ENCODE measurements around the gene PTGS2.
A peak's percentile ranks its signal among the peaks of the same experiment; 100 is the strongest.

Gene PTGS2

GRCh38 chr1:186715887-186716809, 35.9 kb upstream of the PTGS2 start:
- 79% methylated on average over 3 of the region's 5 CpGs for WGBS
- H3K23ac ChIP-seq (ENCODE audit: low read length in 2 of 2): no peak overlapping the region

GRCh38 chr1:186710696-186711095, 30.5 kb upstream of the PTGS2 start:
- Histone ChIP-seq H3K27me3 (ENCODE audit: control insufficient read depth in 1 of 2, insufficient read depth in 1 of 2, low read length in 2 of 2) (no peaks in the 10 kb centered on the region), H3K4me2 (ENCODE audit: low read length, poor library complexity, severe bottlenecking) (no peak overlapping the region), H4K8ac (ENCODE audit: low read length) (no peak overlapping the region), H3K14ac (ENCODE audit: low read length in 2 of 2) (no peak overlapping the region), H3K4me3 (ENCODE audit: insufficient read depth in 1 of 2, low read depth in 1 of 2, low read length in 2 of 2) (no peak overlapping the region), H2BK5ac (ENCODE audit: low read depth, low read length, poor library complexity, severe bottlenecking) (no peak overlapping the region), H2BK15ac (ENCODE audit: low read depth, poor library complexity, severe bottlenecking) (no peak overlapping the region), H2AFZ (ENCODE audit: low read depth, low read length) (no peak overlapping the region), H2BK12ac (ENCODE audit: low read length in 2 of 2) (no peak overlapping the region), H3K9ac (ENCODE audit: low read length) (no peak overlapping the region), H3K9me3 (ENCODE audit: control insufficient read depth, low read length) (no peaks in the 10 kb centered on the region), H3K4ac (ENCODE audit: low read depth in 1 of 2, low read length in 2 of 2) (no peak overlapping the region), H4K91ac (ENCODE audit: low read length) (no peak overlapping the region), H3K79me1 (replicated peaks; ENCODE audit: low read length, poor library complexity, severe bottlenecking) (no peaks in the 10 kb centered on the region), H3K18ac (ENCODE audit: low read depth in 1 of 2, low read length in 2 of 2) (no peak overlapping the region), H2AK5ac (ENCODE audit: low read length, severe bottlenecking) (no peak overlapping the region), H3K36me3 (ENCODE audit: control insufficient read depth in 1 of 2, insufficient read depth in 2 of 2, low read depth in 1 of 2, low read length in 2 of 2) (no peaks in the 10 kb centered on the region), H3K27ac (ENCODE audit: low read length, poor library complexity, severe bottlenecking) (no peak overlapping the region), H3K4me1 (ENCODE audit: control insufficient read depth, insufficient read depth, low read depth, low read length) (no peaks in the 10 kb centered on the region), H2BK120ac (ENCODE audit: low read depth, low read length) (no peak overlapping the region), H3K23ac (ENCODE audit: low read length in 2 of 2) (no peak overlapping the region)
- WGBS: 93% methylated on average over 2 of the region's 2 CpGs
- DNase-seq: no peak

More at GRCh38 chr1:186715887-186716809, 35.9 kb upstream of the PTGS2 start:
- H3K36me3 ChIP-seq (ENCODE audit: control insufficient read depth in 1 of 2, insufficient read depth in 2 of 2, low read depth in 1 of 2, low read length in 2 of 2): no peaks in the 10 kb centered on the region
- H2BK15ac ChIP-seq (ENCODE audit: low read depth, poor library complexity, severe bottlenecking): no peak overlapping the region
- H3K4me3 ChIP-seq (ENCODE audit: insufficient read depth in 1 of 2, low read depth in 1 of 2, low read length in 2 of 2): no peak overlapping the region
- peak; percentile 44 for DNase-seq
- no peaks in the 10 kb centered on the region for H3K9me3 ChIP-seq (ENCODE audit: control insufficient read depth, low read length)
- H4K8ac ChIP-seq (ENCODE audit: low read length): no peak overlapping the region
- H3K4ac ChIP-seq (ENCODE audit: low read depth in 1 of 2, low read length in 2 of 2): no peak overlapping the region
- H2BK120ac ChIP-seq (ENCODE audit: low read depth, low read length): no peak overlapping the region
- no peak overlapping the region for H3K27ac ChIP-seq (ENCODE audit: low read length, poor library complexity, severe bottlenecking)
- no peak overlapping the region for H2AK5ac ChIP-seq (ENCODE audit: low read length, severe bottlenecking)
- H4K91ac ChIP-seq (ENCODE audit: low read length): no peak overlapping the region
- H3K79me1 ChIP-seq (replicated peaks; ENCODE audit: low read length, poor library complexity, severe bottlenecking): no peaks in the 10 kb centered on the region
- no peak overlapping the region for H2BK5ac ChIP-seq (ENCODE audit: low read depth, low read length, poor library complexity, severe bottlenecking)
- no peak overlapping the region for H3K9ac ChIP-seq (ENCODE audit: low read length)
- H3K27me3 ChIP-seq (ENCODE audit: control insufficient read depth in 1 of 2, insufficient read depth in 1 of 2, low read length in 2 of 2): no peaks in the 10 kb centered on the region
- no peak overlapping the region for H2BK12ac ChIP-seq (ENCODE audit: low read length in 2 of 2)
- H3K18ac ChIP-seq (ENCODE audit: low read depth in 1 of 2, low read length in 2 of 2): no peak overlapping the region
- H2AFZ ChIP-seq (ENCODE audit: low read depth, low read length): no peak overlapping the region
- H3K4me2 ChIP-seq (ENCODE audit: low read length, poor library complexity, severe bottlenecking): no peak overlapping the region
- H3K4me1 ChIP-seq (ENCODE audit: control insufficient read depth, insufficient read depth, low read depth, low read length): no peaks in the 10 kb centered on the region
- no peak overlapping the region for H3K14ac ChIP-seq (ENCODE audit: low read length in 2 of 2)

DNA sequence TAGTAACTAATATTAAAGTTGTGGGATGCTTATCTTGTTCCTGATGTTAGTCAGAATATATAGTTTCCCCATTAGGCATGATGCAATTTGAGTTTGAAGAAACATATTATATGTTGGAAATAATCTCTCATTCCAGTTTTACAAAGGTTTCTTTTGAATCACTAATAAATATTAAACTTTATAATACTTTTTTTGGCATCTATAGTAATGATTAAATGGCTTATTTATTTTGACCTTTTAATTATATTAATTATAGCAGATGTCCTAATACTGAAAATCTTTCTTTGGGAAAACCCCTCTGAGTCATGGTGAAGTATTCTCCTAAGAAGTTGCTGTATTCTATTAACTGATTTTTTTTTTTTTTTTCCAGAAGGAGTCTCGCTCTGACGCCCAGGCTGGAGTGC, 28.5 kb upstream of the PTGS2 start:
- Histone ChIP-seq H3K4me1 (ENCODE audit: control insufficient read depth, insufficient read depth, low read depth, low read length) (no peaks in the 10 kb centered on the region), H2BK15ac (ENCODE audit: low read depth, poor library complexity, severe bottlenecking) (no peak overlapping the region), H2BK12ac (ENCODE audit: low read length in 2 of 2) (no peak overlapping the region), H3K4me3 (ENCODE audit: insufficient read depth in 1 of 2, low read depth in 1 of 2, low read length in 2 of 2) (no peak overlapping the region), H3K27ac (ENCODE audit: low read length, poor library complexity, severe bottlenecking) (no peak overlapping the region), H3K9ac (ENCODE audit: low read length) (no peak overlapping the region), H3K79me1 (replicated peaks; ENCODE audit: low read length, poor library complexity, severe bottlenecking) (no peaks in the 10 kb centered on the region), H4K91ac (ENCODE audit: low read length) (no peak overlapping the region), H3K9me3 (ENCODE audit: control insufficient read depth, low read length) (no peaks in the 10 kb centered on the region), H2BK5ac (ENCODE audit: low read depth, low read length, poor library complexity, severe bottlenecking) (no peak overlapping the region), H3K18ac (ENCODE audit: low read depth in 1 of 2, low read length in 2 of 2) (no peak overlapping the region), H2AK5ac (ENCODE audit: low read length, severe bottlenecking) (no peak overlapping the region), H2AFZ (ENCODE audit: low read depth, low read length) (no peak overlapping the region), H3K27me3 (ENCODE audit: control insufficient read depth in 1 of 2, insufficient read depth in 1 of 2, low read length in 2 of 2) (no peaks in the 10 kb centered on the region), H2BK120ac (ENCODE audit: low read depth, low read length) (no peak overlapping the region), H3K23ac (ENCODE audit: low read length in 2 of 2) (no peak overlapping the region), H3K14ac (ENCODE audit: low read length in 2 of 2) (no peak overlapping the region), H3K4me2 (ENCODE audit: low read length, poor library complexity, severe bottlenecking) (no peak overlapping the region), H3K36me3 (ENCODE audit: control insufficient read depth in 1 of 2, insufficient read depth in 2 of 2, low read depth in 1 of 2, low read length in 2 of 2) (no peaks in the 10 kb centered on the region), H4K8ac (ENCODE audit: low read length) (no peak overlapping the region), H3K4ac (ENCODE audit: low read depth in 1 of 2, low read length in 2 of 2) (no peak overlapping the region)
- WGBS: 80% methylated on average over 1 of the region's 2 CpGs
- peak; percentile 51 for DNase-seq

DNA sequence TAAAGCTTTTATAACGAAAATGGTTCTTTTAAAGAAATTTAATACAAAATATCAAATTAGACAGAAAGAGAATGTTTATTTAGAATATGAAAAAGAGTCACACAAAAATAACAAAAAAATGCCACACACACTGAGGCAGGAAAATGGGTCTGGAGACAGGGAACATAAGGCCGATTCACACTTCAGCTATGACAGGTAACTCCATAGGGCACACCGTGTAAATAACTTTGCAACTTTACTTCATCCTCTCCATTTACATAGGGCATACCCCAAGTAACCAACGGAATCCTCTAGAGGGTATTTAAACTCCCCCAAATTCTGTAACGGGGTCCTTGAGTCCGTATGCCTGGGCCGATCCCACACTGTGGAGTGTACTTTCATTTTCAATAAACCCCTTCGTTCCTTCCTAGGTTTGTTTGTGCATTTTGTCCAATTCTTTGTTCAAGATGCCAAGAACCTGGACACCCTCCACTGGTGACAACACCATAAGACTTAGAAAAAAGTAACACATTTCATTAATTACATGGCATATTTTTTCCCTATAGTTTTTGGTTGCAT, 23.1 kb upstream of the PTGS2 start:
- no peak overlapping the region for H2BK15ac ChIP-seq (ENCODE audit: low read depth, poor library complexity, severe bottlenecking)

More for the DNA sequence above, 23.1 kb upstream of the PTGS2 start:
- H3K9ac ChIP-seq (ENCODE audit: low read length): no peak overlapping the region
- no peaks in the 10 kb centered on the region for H3K9me3 ChIP-seq (ENCODE audit: control insufficient read depth, low read length)
- no peaks in the 10 kb centered on the region for H3K4me1 ChIP-seq (ENCODE audit: control insufficient read depth, insufficient read depth, low read depth, low read length)
- no peak overlapping the region for H2BK5ac ChIP-seq (ENCODE audit: low read depth, low read length, poor library complexity, severe bottlenecking)
- no peak overlapping the region for H3K23ac ChIP-seq (ENCODE audit: low read length in 2 of 2)
- H3K18ac ChIP-seq (ENCODE audit: low read depth in 1 of 2, low read length in 2 of 2): no peak overlapping the region
- no peak for DNase-seq
- no peak overlapping the region for H2AK5ac ChIP-seq (ENCODE audit: low read length, severe bottlenecking)
- no peak overlapping the region for H2AFZ ChIP-seq (ENCODE audit: low read depth, low read length)
- no peaks in the 10 kb centered on the region for H3K36me3 ChIP-seq (ENCODE audit: control insufficient read depth in 1 of 2, insufficient read depth in 2 of 2, low read depth in 1 of 2, low read length in 2 of 2)
- WGBS: 87% methylated on average over 7 of the region's 8 CpGs
- no peak overlapping the region for H3K4me2 ChIP-seq (ENCODE audit: low read length, poor library complexity, severe bottlenecking)
- H3K79me1 ChIP-seq (replicated peaks; ENCODE audit: low read length, poor library complexity, severe bottlenecking): no peaks in the 10 kb centered on the region
- no peak overlapping the region for H3K14ac ChIP-seq (ENCODE audit: low read length in 2 of 2)
- no peak overlapping the region for H4K91ac ChIP-seq (ENCODE audit: low read length)
- no peak overlapping the region for H3K4me3 ChIP-seq (ENCODE audit: insufficient read depth in 1 of 2, low read depth in 1 of 2, low read length in 2 of 2)
- H2BK12ac ChIP-seq (ENCODE audit: low read length in 2 of 2): no peak overlapping the region
- no peak overlapping the region for H4K8ac ChIP-seq (ENCODE audit: low read length)
- H2BK120ac ChIP-seq (ENCODE audit: low read depth, low read length): no peak overlapping the region
- H3K27me3 ChIP-seq (ENCODE audit: control insufficient read depth in 1 of 2, insufficient read depth in 1 of 2, low read length in 2 of 2): no peaks in the 10 kb centered on the region
- no peak overlapping the region for H3K4ac ChIP-seq (ENCODE audit: low read depth in 1 of 2, low read length in 2 of 2)
- no peak overlapping the region for H3K27ac ChIP-seq (ENCODE audit: low read length, poor library complexity, severe bottlenecking)

Measured in mesenchymal stem cell (in vitro differentiated cells and primary cell).